ENCODE data around the gene CDK14.
"Not testable (repeated sequence)": the region's sequence is repeated elsewhere in the genome, so short reads cannot be mapped to it uniquely, and the experiment has no call there.

Gene CDK14

GRCh38 chr7:90625051-90625450 lies 28.9 kb downstream of the CDK14 start:
- TF ChIP-seq CTCF (IDR thresholded peaks at IDR 0.05; ENCODE audit: unreplicated experiment in 3 of 3) = no peak
- H3K27ac Mint-ChIP-seq = peak overlapping the region; percentile 95 to 96 (median 95)
- peak overlapping the region in 2 of 3 experiments; percentile 7 to 75 for H3K4me3 Mint-ChIP-seq
- H3K9me3 Mint-ChIP-seq = no peaks in the 10 kb centered on the region
- no peaks in the 10 kb centered on the region for H3K36me3 Mint-ChIP-seq (ENCODE audit: low read depth)
- peaks cover 68% of the 10 kb centered on the region for H3K4me1 Mint-ChIP-seq
- no peaks in the 10 kb centered on the region for H3K27me3 Mint-ChIP-seq (ENCODE audit: low read depth)

DNA sequence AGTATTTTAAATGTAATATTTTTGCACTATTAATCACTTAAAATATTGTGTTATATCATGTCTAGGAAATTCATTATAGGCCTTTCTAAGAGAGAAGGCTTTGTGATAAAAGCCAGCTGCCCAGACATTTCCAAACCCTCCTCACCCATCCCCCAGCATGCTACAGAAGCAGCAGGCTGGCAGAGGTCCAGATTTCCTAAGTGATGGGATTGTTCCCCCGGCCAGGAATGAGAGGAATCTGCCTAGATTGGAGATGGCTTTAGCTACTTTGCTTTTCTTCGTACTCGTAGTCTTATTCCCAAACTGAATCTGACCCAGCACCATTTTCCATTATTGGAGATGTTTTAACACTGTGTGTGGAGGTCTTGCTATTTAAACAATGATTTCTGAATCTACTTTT lies 29.4 kb downstream of the CDK14 start:
- peak overlapping the region; percentile 95 to 96 (median 95) for H3K27ac Mint-ChIP-seq
- peak overlapping the region; percentile 36 to 64 (median 54) for H3K4me3 Mint-ChIP-seq
- H3K4me1 Mint-ChIP-seq = peaks cover 63% of the 10 kb centered on the region
- no peaks in the 10 kb centered on the region for H3K27me3 Mint-ChIP-seq (ENCODE audit: low read depth)
- TF ChIP-seq CTCF (IDR thresholded peaks at IDR 0.05; ENCODE audit: unreplicated experiment in 3 of 3) = no peak
- H3K9me3 Mint-ChIP-seq = no peaks in the 10 kb centered on the region
- H3K36me3 Mint-ChIP-seq (ENCODE audit: low read depth) = no peaks in the 10 kb centered on the region

- no peaks in the 10 kb centered on the region for H3K27me3 Mint-ChIP-seq (ENCODE audit: low read depth)
- no peaks in the 10 kb centered on the region for H3K36me3 Mint-ChIP-seq (ENCODE audit: low read depth)
- H3K4me1 Mint-ChIP-seq = peaks cover 61% of the 10 kb centered on the region
- H3K4me3 Mint-ChIP-seq = peak overlapping the region; percentile 36 to 64 (median 54)
- no peak for TF ChIP-seq CTCF (IDR thresholded peaks at IDR 0.05; ENCODE audit: unreplicated experiment in 3 of 3)
- no peaks in the 10 kb centered on the region for H3K9me3 Mint-ChIP-seq
- H3K27ac Mint-ChIP-seq = peak overlapping the region; percentile 95 to 96 (median 95)
These were observed 29.9 kb downstream of the CDK14 start for GRCh38 chr7:90626013-90626412.

GRCh38 chr7:90629297-90629918 lies 33.3 kb downstream of the CDK14 start:
- Mint-ChIP-seq H3K27me3 (ENCODE audit: low read depth) (no peaks in the 10 kb centered on the region), H3K27ac (peak overlapping the region; percentile 34 to 47 (median 43)), H3K36me3 (ENCODE audit: low read depth) (peaks cover 14% of the 10 kb centered on the region), H3K4me1 (peaks cover 27% of the 10 kb centered on the region), H3K4me3 (no peak overlapping the region), H3K9me3 (peaks cover 2% of the 10 kb centered on the region)
- peak; percentile 50 to 54 (median 52) for TF ChIP-seq CTCF (IDR thresholded peaks at IDR 0.05; ENCODE audit: unreplicated experiment in 3 of 3)

DNA sequence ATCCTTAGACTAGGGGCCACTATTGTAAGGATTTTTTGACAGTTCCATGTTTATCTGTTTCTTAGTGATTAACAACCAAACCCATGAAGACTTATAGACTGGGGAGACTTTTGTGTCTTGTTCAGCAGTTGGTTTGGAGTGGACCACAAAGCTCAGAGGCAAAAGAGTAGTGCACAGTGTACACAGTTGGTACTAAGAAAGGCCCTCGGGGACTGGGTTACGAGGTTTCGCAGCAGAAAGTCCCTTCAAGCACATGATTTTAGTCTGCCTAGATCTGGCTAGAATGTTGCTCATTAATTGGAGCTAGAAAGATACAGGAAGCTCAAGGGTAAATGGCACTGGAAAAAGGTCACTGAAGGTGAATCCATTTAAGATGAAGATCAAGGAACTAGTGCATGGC lies 35.4 kb downstream of the CDK14 start:
- peaks cover 3% of the 10 kb centered on the region for H3K9me3 Mint-ChIP-seq
- no peaks in the 10 kb centered on the region for H3K27me3 Mint-ChIP-seq (ENCODE audit: low read depth)
- H3K27ac Mint-ChIP-seq = no peak overlapping the region
- no peak for TF ChIP-seq CTCF (IDR thresholded peaks at IDR 0.05; ENCODE audit: unreplicated experiment in 3 of 3)
- H3K36me3 Mint-ChIP-seq (ENCODE audit: low read depth) = peaks cover 15% of the 10 kb centered on the region
- H3K4me1 Mint-ChIP-seq = peaks cover 6% of the 10 kb centered on the region
- H3K4me3 Mint-ChIP-seq = no peak overlapping the region

DNA sequence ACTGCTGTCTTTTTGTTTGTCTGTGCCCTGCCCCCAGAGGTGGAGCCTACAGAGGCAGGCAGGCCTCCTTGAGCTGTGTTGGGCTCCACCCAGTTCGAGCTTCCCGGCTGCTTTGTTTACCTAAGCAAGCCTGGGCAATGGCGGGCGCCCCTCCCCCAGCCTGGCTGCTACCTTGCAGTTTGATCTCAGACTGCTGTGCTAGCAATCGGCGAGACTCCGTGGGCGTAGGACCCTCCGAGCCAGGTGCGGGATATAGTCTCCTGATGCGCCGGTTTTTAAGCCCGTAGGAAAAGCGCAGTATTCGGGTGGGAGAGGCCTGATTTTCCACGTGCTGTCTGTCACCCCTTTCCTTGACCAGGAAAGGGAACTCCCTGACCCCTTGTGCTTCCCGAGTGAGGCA lies 43.6 kb downstream of the CDK14 start:
- Mint-ChIP-seq H3K9me3 (peaks cover 54% of the 10 kb centered on the region), H3K36me3 (ENCODE audit: low read depth) (peaks cover 56% of the 10 kb centered on the region)
- H3K4me1 Mint-ChIP-seq; H3K27me3 Mint-ChIP-seq (ENCODE audit: low read depth); H3K27ac Mint-ChIP-seq; H3K4me3 Mint-ChIP-seq: not testable (repeated sequence)

Data from nephron (organoid).